ENCODE measurements around the gene XRN2. TPM values are rescaled to one million over a fixed set of nuclear protein-coding genes. Genes with fewer than 3 reads are reported as not detected.

Gene XRN2
- total and polyA plus RNA-seq, 10 donors, result 19.3 to 92.6 (median 62.8) TPM

DNA sequence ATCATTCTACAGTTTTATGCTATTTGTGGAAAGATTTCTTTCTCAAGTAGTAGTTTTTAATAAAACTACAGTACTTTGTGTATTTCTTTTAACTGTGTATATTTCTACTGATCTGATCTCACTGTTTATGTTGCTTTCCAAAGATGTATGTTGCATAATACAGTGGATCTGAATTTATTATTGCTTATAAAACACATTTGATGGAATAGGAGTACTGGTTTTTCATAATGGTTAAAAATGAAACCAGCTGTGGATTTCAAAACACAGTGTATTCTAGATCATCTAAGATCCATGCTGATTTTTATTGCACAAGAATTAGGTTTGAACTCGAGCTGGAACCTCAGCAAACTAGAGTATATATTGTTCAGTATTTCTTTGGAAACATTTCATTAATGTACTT is 86.2 kb downstream of the XRN2 start:
- Histone ChIP-seq H3K27me3 (replicated peaks in 1 of 7) (peaks cover 0 to 39% (median 34%) of the 10 kb centered on the region in 7 donors), H3K4me1 (peaks cover 0 to 20% (median 6%) of the 10 kb centered on the region in 6 donors), H3K36me3 (peaks cover 4 to 67% (median 45%) of the 10 kb centered on the region in 6 donors), H3K4me3 (no peak overlapping the region), H3K9me3 (no peaks in the 10 kb centered on the region), H3K27ac (no peak overlapping the region)
- no peak for DNase-seq
- no peak for TF ChIP-seq CTCF (IDR thresholded peaks at IDR 0.05 in 8 of 11, conservative IDR thresholded peaks at IDR 0.05 in 3 of 11)
- TF ChIP-seq POLR2AphosphoS5 (IDR thresholded peaks at IDR 0.05), result no peak
- no peak for TF ChIP-seq POLR2A (IDR thresholded peaks at IDR 0.05)
- WGBS, 5 donors, result 0 to 73% (median 0%) methylated on average over 1 of the region's 1 CpG
- intact Hi-C loops (cut with DNase I; ENCODE audit: low total_unique reads), result no loop called here

- intact Hi-C loops (cut with DNase I; ENCODE audit: low total_unique reads), result no loop called here
- H3K27ac ChIP-seq, result no peak overlapping the region
- peaks cover 4 to 53% (median 37%) of the 10 kb centered on the region in 6 donors for H3K36me3 ChIP-seq
- no peak for DNase-seq
- WGBS, 5 donors, result 91 to 96% (median 94%) methylated on average over 7 of the region's 7 CpGs
- no peak for TF ChIP-seq POLR2A (IDR thresholded peaks at IDR 0.05)
- TF ChIP-seq CTCF (IDR thresholded peaks at IDR 0.05 in 8 of 11, conservative IDR thresholded peaks at IDR 0.05 in 3 of 11), result no peak
- TF ChIP-seq POLR2AphosphoS5 (IDR thresholded peaks at IDR 0.05), result no peak
- H3K9me3 ChIP-seq, result no peaks in the 10 kb centered on the region
- no peak overlapping the region for H3K4me3 ChIP-seq
- H3K27me3 ChIP-seq (replicated peaks in 1 of 7), result peaks cover 0 to 53% (median 48%) of the 10 kb centered on the region in 7 donors
- H3K4me1 ChIP-seq, result peaks cover 0 to 27% (median 10%) of the 10 kb centered on the region in 6 donors
Measured at GRCh38 chr20:21390768-21391167, 87.6 kb downstream of the XRN2 start.

- peaks cover 3 to 59% (median 54%) of the 10 kb centered on the region in 7 donors for H3K27me3 ChIP-seq (replicated peaks in 1 of 7)
- TF ChIP-seq POLR2AphosphoS5 (IDR thresholded peaks at IDR 0.05), result peak in 1 of 3 donors; percentile 48
- TF ChIP-seq CTCF (IDR thresholded peaks at IDR 0.05 in 8 of 11, conservative IDR thresholded peaks at IDR 0.05 in 3 of 11), result no peak
- TF ChIP-seq POLR2A (IDR thresholded peaks at IDR 0.05), result no peak
- H3K4me1 ChIP-seq, result peaks cover 0 to 33% (median 16%) of the 10 kb centered on the region in 6 donors
- no peak overlapping the region for H3K27ac ChIP-seq
- no peaks in the 10 kb centered on the region for H3K9me3 ChIP-seq
- intact Hi-C loops (cut with DNase I; ENCODE audit: low total_unique reads), result no loop called here
- 20 to 35% (median 25%) methylated on average over 34 to 61 of the region's 61 CpGs for WGBS, 5 donors
- H3K36me3 ChIP-seq, result peaks cover 4 to 47% (median 33%) of the 10 kb centered on the region in 6 donors
- no peak overlapping the region for H3K4me3 ChIP-seq
- DNase-seq, result peak; percentile 74
Measured at GRCh38 chr20:21391185-21391971, 88.2 kb downstream of the XRN2 start.

- 14 to 25% (median 16%) methylated on average over 10 of the region's 10 CpGs for WGBS, 5 donors
- no peak for DNase-seq
- H3K4me3 ChIP-seq, result no peak overlapping the region
- H3K4me1 ChIP-seq, result peaks cover 0 to 39% (median 22%) of the 10 kb centered on the region in 6 donors
- intact Hi-C loops (cut with DNase I; ENCODE audit: low total_unique reads), result no loop called here
- TF ChIP-seq POLR2AphosphoS5 (IDR thresholded peaks at IDR 0.05), result no peak
- no peaks in the 10 kb centered on the region for H3K9me3 ChIP-seq
- no peak overlapping the region for H3K27ac ChIP-seq
- H3K36me3 ChIP-seq, result peaks cover 0 to 41% (median 27%) of the 10 kb centered on the region in 6 donors
- H3K27me3 ChIP-seq (replicated peaks in 1 of 7), result peaks cover 7 to 65% (median 60%) of the 10 kb centered on the region in 7 donors
Measured at GRCh38 chr20:21391972-21392352, 88.8 kb downstream of the XRN2 start.
